WERI-Rb-1 (cell line): ENCODE results near the gene HSP90AA1.
A peak's percentile ranks its signal among the peaks of the same experiment; 100 is the strongest.
"Not testable (repeated sequence)": the region's sequence is repeated elsewhere in the genome, so short reads cannot be mapped to it uniquely, and the experiment has no call there.

Source experiments
- DNase-seq: peaks from one replicate; pipeline ENCODE4 v3.0.0-alpha.2; 2020
- H3K27ac ChIP-seq: fragments of 250-450 bp; sonication (Bioruptor Pico); 2 replicates; pipeline ENCODE4 v1.5.1; 2020; ENCODE audit warnings: mild to moderate bottlenecking, moderate library complexity
- H3K27me3 ChIP-seq: fragments of 250-450 bp; sonication (Bioruptor Pico); 2 replicates; pipeline ENCODE4 v1.5.1; 2021; ENCODE audit warnings: mild to moderate bottlenecking, low read depth, moderate library complexity; ENCODE audit not compliant: insufficient read depth, severe bottlenecking
- H3K36me3 ChIP-seq: fragments of 250-450 bp; sonication (Bioruptor Pico); 2 replicates; pipeline ENCODE4 v1.5.1; 2020; ENCODE audit warnings: mild to moderate bottlenecking, moderate library complexity
- H3K4me3 ChIP-seq: 2 replicates; pipeline ENCODE4 v1.5.1; 2011; ENCODE audit warnings: low read depth, mild to moderate bottlenecking, control low read depth, low read length
- H3K9me3 ChIP-seq: fragments of 250-450 bp; sonication (Bioruptor Pico); 2 replicates; pipeline ENCODE4 v1.5.1; 2021; ENCODE audit warnings: mild to moderate bottlenecking, moderate library complexity; ENCODE audit not compliant: severe bottlenecking
- CTCF ChIP-seq: IDR thresholded peaks from 2 replicates; pipeline ENCODE4 v1.5.1; 2011; ENCODE audit warnings: low read depth, mild to moderate bottlenecking, control low read depth, inconsistent platforms, low read length

Gene HSP90AA1

GRCh38 chr14:102066041-102066451 lies 20.8 kb downstream of the HSP90AA1 start:
- no peak for TF ChIP-seq CTCF
- no peaks in the 10 kb centered on the region for H3K9me3 ChIP-seq
- DNase-seq: no peak
- H3K4me3 ChIP-seq: no peak overlapping the region
- H3K27ac ChIP-seq: no peak overlapping the region
- no peaks in the 10 kb centered on the region for H3K27me3 ChIP-seq
- H3K36me3 ChIP-seq: no peaks in the 10 kb centered on the region

- H3K36me3 ChIP-seq, H3K9me3 ChIP-seq, DNase-seq, H3K27me3 ChIP-seq, H3K4me3 ChIP-seq, H3K27ac ChIP-seq: not testable (repeated sequence)
Observed at GRCh38 chr14:102064590-102064989, 22.3 kb downstream of the HSP90AA1 start.

GRCh38 chr14:102063808-102064429 lies 22.9 kb downstream of the HSP90AA1 start:
- Histone ChIP-seq H3K4me3 (peak overlapping the region; percentile 43), H3K27ac (peak overlapping the region; percentile 72), H3K36me3 (no peaks in the 10 kb centered on the region)

GRCh38 chr14:102063109-102063807 lies 23.6 kb downstream of the HSP90AA1 start:
- no peaks in the 10 kb centered on the region for H3K27me3 ChIP-seq
- TF ChIP-seq CTCF: peak; percentile 55
- DNase-seq: peak; percentile 93
- H3K4me3 ChIP-seq: peak overlapping the region; percentile 43
- no peaks in the 10 kb centered on the region for H3K9me3 ChIP-seq
- H3K27ac ChIP-seq: peak overlapping the region; percentile 72
- H3K36me3 ChIP-seq: no peaks in the 10 kb centered on the region

More at GRCh38 chr14:102063808-102064429, 22.9 kb downstream of the HSP90AA1 start:
- no peak for TF ChIP-seq CTCF
- peak; percentile 25 for DNase-seq
- H3K27me3 ChIP-seq: no peaks in the 10 kb centered on the region
- no peaks in the 10 kb centered on the region for H3K9me3 ChIP-seq

GRCh38 chr14:102058961-102059360 lies 27.9 kb downstream of the HSP90AA1 start:
- no peak overlapping the region for H3K27ac ChIP-seq
- no peak overlapping the region for H3K4me3 ChIP-seq
- H3K27me3 ChIP-seq: no peaks in the 10 kb centered on the region
- peaks cover 7% of the 10 kb centered on the region for H3K36me3 ChIP-seq
- no peaks in the 10 kb centered on the region for H3K9me3 ChIP-seq
- DNase-seq: no peak
- TF ChIP-seq CTCF: no peak

- Histone ChIP-seq H3K4me3 (no peak overlapping the region), H3K36me3 (peaks cover 10% of the 10 kb centered on the region), H3K9me3 (no peaks in the 10 kb centered on the region), H3K27ac (no peak overlapping the region), H3K27me3 (no peaks in the 10 kb centered on the region)
- TF ChIP-seq CTCF: no peak
- DNase-seq: no peak
Observed at GRCh38 chr14:102058146-102058545, 28.7 kb downstream of the HSP90AA1 start.
